GM12875 (cell line): ENCODE measurements around the gene UBFD1.
"Not testable (repeated sequence)": the region's sequence is repeated elsewhere in the genome, so short reads cannot be mapped to it uniquely, and the experiment has no call there.

ENCODE experiments used
- H3K4me3 ChIP-seq: one replicate; pipeline ENCODE4 v1.5.1; 2011; ENCODE audit warnings: low read depth, low read length, control low read depth
- TF ChIP-seq, protein P1 (sequence below): IDR thresholded peaks from 2 replicates; pipeline ENCODE4 v1.5.1; 2011; ENCODE audit warnings: low read depth, mild to moderate bottlenecking, control low read depth, inconsistent platforms, low read length, moderate library complexity, borderline replicate concordance; ENCODE audit not compliant: insufficient read depth

The UBFD1 gene

DNA sequence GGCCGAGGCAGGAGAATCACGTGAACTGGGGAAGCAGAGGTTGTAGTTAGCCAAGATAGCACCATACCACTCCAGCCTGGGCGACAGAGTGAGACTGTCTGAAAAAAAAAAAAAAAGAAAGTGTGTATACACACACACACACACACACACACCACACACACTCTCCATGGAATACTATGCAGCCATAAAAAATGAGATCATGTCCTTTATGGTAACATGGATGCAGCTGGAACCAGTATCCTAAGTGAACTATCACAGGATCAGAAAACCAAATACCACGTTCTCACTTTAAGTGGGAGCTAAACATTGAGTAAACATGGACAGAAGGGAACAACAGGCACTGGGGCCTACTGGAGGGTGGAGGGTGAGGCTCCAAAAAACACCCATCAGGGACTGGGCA, 21.8 kb downstream of the UBFD1 start:
- no peak overlapping the region for H3K4me3 ChIP-seq
- TF ChIP-seq, protein P1, sequence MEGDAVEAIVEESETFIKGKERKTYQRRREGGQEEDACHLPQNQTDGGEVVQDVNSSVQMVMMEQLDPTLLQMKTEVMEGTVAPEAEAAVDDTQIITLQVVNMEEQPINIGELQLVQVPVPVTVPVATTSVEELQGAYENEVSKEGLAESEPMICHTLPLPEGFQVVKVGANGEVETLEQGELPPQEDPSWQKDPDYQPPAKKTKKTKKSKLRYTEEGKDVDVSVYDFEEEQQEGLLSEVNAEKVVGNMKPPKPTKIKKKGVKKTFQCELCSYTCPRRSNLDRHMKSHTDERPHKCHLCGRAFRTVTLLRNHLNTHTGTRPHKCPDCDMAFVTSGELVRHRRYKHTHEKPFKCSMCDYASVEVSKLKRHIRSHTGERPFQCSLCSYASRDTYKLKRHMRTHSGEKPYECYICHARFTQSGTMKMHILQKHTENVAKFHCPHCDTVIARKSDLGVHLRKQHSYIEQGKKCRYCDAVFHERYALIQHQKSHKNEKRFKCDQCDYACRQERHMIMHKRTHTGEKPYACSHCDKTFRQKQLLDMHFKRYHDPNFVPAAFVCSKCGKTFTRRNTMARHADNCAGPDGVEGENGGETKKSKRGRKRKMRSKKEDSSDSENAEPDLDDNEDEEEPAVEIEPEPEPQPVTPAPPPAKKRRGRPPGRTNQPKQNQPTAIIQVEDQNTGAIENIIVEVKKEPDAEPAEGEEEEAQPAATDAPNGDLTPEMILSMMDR = no peak

- TF ChIP-seq, protein P1 = no peak
- no peak overlapping the region for H3K4me3 ChIP-seq
Observed at GRCh38 chr16:23580391-23580790, 22.9 kb downstream of the UBFD1 start.

DNA sequence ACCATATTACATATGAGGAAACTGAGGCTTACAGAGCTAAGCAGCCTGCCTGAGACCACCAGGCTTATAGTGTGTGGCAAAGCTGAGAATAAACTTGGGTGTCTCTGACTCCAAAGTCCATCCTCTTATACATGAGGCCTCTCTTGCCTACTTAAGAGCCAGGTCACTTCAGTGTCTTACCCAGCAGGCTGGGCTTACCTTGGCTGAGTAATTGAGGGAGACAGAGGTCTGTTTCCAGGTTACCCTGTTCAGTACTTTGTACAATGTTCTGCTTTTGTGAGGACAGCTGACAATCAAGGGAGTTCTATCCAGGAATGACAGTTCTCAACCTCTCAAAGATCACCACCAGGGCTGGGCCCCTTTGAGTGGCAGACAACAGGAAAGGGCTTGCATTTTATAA, 24.2 kb downstream of the UBFD1 start:
- TF ChIP-seq, protein P1 = no peak
- no peak overlapping the region for H3K4me3 ChIP-seq

GRCh38 chr16:23583271-23583670, 25.7 kb downstream of the UBFD1 start:
- H3K4me3 ChIP-seq = not testable (repeated sequence)

GRCh38 chr16:23584186-23585076, 26.9 kb downstream of the UBFD1 start:
- H3K4me3 ChIP-seq = no peak overlapping the region
- TF ChIP-seq, protein P1 = no peak

GRCh38 chr16:23587726-23588125, 30.2 kb downstream of the UBFD1 start:
- H3K4me3 ChIP-seq = no peak overlapping the region
- TF ChIP-seq, protein P1 = no peak

GRCh38 chr16:23590181-23590580, 32.7 kb downstream of the UBFD1 start:
- TF ChIP-seq, protein P1 = no peak
- no peak overlapping the region for H3K4me3 ChIP-seq
